ENCODE data around the gene GRIK1.

Gene GRIK1

DNA sequence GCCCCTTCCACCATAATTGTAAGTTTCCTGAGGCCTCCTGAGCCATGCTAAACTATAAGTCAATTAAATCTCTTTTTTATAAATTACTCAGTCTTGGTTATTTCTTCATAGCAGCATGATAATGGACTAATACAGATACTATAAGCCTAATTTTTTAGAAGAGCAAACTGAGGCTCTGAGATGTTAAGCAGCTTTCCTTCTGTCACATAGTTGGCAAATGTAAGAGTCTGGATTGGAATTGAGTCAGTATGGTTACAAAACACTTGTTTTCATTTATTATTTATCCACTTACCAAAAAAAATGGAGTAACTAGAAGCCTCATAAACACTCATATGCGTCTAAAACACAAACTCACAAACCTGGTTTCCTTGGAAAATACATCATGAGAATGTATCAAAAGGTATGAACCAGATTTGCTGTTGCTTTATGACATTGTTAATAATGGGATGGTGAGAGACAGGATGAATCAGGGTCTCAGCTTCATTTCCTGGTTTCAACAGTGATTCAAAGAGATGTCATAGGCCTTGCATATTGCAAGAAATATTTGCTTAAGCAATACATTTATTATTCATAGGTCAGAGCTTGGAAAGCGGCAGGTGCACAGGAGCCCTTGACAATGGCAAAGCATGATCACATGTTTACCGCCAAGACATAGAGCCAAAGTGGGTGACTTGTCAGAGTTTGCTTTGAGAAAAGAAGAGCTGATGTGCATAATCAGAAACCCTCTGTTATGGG lies 221.5 kb downstream of the GRIK1 start:
- DNase-seq (ENCODE audit: low spot score), result no peak

DNA sequence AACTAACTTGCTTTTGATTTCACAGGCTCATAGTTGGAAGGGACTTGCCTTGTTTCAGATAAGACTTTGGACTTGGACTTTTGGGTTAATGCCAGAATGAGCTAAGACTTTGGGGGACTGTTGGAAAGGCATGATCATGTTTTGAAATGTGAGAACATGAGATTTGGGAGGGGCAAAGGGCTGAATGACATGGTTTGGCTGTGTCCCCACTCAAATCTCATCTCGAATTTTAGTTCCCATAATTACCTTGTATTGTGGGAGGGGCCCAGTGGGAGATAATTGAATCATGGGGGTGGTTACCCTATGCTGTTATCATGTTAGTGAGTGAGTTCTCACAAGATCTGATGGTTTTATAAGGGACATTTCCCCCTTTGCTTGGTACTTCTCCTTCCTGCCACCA lies 222.1 kb downstream of the GRIK1 start:
- no peak for DNase-seq (ENCODE audit: low spot score)

DNA sequence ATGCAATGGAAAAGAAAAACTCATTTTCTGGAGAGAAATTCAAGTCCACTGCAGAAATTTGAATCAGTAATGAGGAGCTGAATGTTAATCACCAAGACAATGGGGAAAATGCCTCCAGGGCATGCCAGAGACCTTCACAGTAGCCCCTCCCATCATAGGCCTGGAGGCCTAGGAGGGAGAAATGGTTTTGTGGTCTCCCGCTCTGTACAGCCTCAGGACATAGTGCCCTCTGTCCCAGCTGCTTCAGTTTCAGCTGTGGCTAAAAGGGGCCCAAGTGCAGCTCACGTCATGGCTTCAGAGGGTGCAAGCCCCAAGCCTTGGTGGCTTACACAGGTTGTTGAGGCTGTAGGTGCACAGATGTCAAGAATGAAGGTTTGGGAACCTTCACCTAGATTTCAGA lies 223.0 kb downstream of the GRIK1 start:
- no peak for DNase-seq (ENCODE audit: low spot score)

DNA sequence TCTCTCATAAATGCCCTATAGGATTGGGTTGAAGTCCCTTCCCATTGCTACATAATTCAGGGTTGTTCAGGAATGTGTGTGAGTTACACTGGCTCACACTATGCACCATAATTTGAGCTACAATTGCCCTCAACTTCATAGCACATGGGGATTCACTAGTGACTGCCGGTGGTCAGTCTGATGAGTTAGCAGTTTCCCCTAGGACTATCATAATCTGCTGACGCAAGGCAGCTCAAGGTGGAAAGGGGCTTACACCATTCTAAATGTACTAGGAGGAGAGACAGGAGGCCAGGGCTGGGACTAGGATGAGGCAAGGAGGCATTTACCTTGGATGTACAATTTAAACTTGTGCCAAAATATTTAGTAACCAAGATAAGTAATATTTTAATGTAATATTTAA lies 224.7 kb downstream of the GRIK1 start:
- DNase-seq (ENCODE audit: low spot score), result no peak

DNA sequence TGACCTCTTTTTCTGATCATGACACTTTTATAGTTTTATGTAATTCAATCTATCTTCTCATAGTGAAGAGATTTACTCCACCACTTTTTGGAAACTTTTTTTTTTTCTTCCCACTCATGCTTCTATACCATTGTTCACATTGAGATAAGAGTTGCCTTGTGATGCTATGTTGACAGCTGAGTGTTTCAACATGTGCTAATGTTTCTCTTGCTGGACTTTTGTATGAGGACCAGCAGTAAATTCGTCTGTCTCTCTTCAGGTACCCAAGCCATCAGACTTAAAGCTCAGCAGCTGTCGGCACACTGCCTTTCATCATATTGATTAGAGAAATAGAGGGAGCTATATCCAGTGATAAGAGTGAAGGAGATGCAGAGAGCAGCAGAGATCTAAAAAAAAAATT lies 227.0 kb downstream of the GRIK1 start:
- no peak for DNase-seq (ENCODE audit: low spot score)

DNA sequence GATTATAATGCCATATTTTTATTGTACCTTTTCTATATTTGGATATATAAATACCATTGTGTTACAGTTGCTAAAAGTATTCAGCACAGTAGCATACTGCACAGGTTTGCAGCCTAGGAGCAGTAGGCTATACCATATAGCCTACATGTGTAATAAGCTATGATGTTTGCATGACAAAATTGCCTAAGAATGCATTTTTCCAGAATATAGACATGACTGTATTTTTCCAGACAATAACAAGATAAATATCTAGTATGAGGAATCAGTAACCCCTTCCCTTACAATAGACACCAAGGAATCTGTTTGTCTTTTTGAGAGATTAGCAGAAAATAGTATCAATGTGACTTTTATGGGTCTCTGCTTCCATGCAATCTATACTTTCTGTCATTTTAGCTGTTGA lies 228.6 kb downstream of the GRIK1 start:
- DNase-seq (ENCODE audit: low spot score), result no peak

DNA sequence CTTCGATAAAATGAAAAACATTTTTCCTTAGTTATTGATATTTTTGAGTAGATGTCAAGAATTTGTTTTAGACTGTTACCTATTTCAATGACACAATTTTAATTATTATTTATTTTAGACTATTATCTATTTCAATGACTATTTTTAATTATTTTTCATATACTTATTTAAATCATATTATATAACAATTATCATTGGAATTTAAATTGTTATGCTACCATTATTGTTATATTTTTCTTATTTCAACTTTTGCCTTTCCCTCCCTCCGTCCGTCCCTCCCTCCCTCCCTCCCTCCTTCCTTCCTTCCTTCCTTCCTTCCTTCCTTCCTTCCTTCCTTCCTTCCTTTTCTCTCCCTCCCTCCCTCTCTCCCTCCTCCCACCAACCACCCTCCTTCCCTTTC lies 229.3 kb downstream of the GRIK1 start:
- no peak for DNase-seq (ENCODE audit: low spot score)

DNA sequence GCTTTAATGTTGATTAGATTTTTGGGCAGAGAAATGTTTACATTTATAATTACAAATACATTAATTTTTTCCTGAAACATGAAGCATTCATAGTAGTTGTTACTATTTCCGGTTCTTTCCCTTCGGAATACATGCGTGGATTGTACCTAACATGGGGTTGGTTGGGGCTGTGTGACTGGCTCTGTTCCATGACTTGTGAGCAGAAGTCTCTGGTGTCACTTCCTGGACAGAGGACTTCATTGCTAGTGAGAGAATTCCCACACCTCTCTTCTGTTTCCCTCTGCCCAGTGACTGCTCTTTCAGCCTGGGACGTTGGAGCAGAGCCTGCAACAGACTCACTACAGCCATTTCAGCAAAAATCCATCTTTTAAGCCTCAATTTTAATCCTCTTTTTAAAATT lies 231.4 kb downstream of the GRIK1 start:
- no peak for DNase-seq (ENCODE audit: low spot score)

DNA sequence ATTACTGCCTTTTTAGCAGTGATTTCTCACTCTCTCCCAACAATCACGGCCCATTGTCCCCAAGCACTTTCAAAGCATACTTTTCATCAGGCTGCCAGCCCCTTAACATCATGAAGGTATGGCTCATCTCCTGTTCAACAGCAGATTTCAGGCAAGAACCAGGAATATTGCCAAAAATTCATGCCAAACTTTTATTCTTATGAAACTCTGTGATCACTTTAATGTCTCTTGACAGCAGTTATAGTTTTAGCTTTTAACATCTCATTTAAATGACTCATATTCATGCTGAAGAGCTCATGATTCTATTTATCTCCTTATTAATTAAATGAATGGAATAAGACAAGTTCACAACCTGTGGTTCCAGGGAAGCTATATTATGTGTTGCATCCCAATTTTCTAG lies 235.1 kb downstream of the GRIK1 start:
- no peak for DNase-seq (ENCODE audit: low spot score)

DNA sequence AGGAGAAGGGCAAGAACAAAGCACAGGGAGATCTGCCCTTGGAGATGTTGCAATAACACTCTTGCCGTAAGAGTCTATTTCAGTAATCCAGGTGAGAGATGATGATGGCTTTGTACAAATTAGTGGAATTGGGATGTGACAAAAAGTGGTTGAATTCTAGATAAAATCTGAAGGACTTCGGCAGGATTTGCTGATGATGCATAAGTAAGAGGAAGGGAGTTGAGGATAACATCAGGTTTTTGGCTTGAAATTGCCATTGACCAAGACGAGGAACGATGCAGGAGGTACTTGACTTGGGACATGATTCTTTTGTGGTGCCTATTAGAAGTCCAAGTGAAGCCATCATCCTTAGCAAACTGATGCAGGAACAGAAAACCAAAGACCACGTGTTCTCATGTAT lies 238.1 kb downstream of the GRIK1 start:
- no peak for DNase-seq (ENCODE audit: low spot score)

DNA sequence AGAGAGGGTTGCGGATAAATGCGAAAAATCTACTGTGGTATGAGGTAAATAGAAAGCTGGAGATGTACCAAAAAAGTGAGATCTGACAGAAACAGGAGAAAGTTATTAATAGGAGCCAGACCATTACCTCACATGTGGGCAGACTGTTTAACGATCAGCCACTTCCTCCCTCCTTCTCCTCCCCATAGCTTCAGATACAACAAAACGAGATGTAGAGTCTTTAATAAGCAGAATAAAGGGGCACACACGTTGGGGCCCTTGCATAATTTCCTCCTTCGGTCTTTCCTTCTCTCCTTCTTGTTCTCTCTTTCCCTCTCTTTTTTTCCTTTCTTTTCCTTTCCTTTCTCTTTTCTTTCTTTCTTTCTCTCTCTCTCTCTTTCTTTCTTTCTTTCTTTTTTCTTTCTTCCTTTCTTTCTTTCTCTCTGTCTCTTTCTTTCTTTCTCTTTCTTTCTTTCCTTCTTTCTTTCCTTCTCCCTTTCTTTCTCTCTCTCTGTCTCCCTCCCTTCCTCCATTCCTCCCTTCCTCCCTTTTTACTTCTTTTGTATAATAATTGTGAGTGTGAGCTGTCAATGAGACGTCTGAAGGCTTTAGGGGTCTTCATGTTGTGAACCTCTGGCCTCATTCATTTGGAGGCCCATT lies 242.1 kb downstream of the GRIK1 start:
- DNase-seq (ENCODE audit: low spot score), result no peak

DNA sequence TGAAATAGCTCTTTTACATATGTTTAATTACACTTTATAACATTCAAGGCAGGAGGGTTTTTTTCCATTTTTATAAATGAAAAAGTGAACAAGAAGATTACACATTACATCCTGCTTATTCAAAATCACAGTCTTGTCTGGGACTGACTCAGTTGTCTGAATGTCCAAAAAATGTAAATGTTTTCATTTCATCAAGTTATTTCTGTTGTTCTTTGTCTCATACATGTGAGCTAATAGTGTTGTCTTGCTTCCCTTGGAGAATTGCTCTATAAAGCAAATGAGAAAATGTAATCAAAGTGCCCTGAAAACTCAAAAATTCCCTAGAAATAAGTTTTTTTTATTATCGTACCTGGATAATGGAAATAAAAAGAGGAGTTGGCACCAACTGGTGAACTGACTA lies 242.9 kb downstream of the GRIK1 start:
- no peak for DNase-seq (ENCODE audit: low spot score)

DNA sequence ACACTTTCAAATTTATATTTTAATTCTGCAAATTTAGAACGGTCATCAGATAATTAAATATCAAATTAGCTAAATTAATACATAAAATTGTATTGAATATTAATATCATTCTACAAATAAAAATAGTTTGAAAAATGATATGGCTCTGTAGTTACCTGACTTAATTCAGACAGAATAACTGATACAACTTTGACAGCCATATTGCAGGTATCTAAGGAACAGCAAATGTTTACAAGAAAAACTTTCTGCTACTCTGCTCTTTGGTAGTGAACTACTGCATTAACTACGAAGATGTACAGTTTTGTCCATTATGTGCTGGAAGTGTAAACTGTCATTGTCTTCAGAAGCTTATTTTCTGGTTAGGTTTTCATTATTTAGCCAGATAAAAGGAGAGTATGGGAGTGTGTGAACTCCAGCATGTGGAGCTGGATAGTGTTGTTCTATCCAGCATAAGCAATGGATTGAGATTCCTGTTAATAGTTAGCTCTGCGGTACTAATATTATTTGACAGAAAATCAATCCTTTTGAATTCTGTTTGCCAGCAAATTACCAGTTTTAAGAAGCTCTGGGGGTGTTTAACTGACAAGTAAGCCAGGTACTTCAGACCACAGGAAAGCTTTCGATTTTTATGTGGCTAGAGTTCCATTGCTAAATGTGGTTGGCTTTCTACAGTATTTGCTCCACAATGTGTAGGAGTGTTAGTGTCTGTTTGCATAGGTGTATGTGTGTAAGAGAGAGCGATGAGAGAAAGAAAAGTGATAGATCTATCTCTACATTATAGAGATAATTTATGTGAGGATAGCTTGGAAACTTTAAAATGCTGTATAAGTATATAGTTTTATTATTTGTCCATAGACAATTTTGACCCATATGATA lies 247.9 kb downstream of the GRIK1 start:
- DNase-seq (ENCODE audit: low spot score), result no peak

DNA sequence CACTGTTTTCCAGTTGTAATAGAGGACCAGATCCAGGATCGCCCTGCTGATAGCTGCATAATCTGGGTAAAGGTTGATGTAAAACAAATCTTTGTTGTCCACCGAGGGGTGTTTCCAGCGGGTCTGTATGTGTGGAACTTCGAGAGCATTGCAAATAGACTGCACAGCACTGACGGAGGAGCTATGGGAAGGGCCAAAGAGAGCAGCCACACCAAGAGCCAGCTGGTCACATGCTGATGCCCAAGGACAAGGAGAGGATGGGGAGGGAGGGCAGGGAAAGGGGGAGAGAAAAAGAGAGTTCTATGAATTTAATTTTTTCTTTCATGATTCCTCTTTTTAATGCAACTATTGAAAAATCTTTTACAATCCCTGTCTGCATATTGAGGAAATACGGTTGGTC lies 250.0 kb downstream of the GRIK1 start:
- no peak for DNase-seq (ENCODE audit: low spot score)

DNA sequence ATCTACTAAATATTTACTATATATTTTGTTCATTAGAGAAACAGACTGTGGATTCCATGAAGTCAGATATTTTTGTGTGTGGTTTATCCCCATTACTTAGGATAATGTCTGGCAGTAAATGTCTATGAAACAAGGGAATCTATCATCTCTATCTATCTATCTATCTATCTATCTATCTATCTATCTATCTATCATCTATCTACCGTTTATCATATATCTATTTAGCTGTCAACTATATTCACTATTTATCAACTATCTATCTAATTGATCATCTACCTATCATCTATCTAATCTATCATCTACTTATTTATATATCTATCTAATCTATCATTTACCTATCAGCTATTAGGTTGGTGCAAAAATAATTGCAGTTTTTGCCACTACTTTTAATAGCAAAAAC lies 255.7 kb downstream of the GRIK1 start:
- DNase-seq (ENCODE audit: low spot score), result no peak

DNA sequence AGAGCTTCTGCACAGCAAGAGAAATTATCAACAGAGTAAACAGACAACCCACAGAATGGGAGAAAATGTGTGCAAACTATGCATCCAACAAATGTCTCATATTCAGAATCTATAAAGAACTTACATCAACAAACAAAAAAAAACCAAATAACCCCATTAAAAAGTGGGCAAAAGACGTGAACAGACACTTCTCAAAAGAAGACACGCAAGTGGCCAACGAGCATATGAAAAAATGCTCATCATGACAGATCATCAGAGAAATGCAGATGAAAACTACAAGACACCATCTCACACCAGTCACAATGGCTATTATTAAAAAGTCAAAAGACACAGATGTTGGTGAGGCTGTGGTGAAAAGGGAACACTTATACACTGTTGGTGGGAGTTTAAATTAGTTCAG lies 257.0 kb downstream of the GRIK1 start:
- DNase-seq (ENCODE audit: low spot score), result no peak

DNA sequence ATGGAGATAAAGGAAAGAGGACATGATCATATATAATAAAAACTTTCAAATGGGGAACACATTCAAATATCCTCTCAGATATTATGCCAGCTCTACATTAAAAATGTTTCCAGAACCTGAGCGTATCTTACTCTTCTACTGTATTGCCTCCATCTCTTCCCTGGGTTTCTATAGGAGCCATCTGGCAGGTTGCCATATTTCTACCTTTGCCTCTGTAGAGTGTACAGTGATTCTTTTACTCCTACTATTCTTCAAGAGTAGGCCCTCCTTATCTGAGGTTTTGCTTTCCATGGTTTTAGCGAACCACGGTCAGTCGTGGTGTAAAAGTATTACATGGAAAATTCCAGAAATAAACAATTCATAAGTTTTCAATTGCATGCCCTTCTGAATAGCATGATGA lies 259.5 kb downstream of the GRIK1 start:
- no peak for DNase-seq (ENCODE audit: low spot score)

DNA sequence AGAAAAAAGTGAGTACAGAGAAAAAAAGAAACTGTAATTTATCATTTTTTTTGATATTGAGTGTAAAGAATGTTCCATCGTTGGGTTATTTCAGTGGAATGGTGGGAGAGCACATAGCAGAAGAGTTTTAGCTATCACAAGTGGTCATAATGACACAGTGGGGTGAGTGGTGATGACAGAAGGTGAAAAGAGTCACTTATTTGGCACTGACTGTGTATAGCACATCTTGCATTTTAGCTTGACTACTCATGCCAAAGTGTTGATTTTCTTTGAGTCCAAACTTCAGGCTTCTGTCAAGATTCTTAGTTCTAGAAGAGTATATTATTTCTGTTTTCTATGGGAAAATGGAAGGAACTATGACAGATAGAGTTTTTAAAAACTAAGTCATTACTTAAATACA lies 261.2 kb downstream of the GRIK1 start:
- no peak for DNase-seq (ENCODE audit: low spot score)

DNA sequence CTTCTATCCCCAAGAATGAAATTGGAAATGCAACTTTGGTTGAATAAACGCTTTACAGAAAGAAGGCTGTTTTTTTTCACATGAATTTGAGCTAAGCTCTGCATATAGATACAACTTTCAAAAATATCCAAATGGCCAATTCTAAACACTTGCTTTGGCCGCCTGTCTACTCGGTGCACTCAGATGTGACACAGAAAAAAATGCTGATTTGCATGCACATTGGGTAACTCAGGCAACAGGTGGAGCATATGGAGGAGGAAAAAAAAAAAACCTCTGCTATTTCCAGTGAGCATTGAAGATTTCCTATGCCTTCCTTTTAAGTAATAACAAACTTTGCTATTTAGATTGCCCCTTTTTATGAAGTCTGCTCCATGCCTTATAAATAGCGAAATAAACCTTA lies 262.5 kb downstream of the GRIK1 start:
- no peak for DNase-seq (ENCODE audit: low spot score)

DNA sequence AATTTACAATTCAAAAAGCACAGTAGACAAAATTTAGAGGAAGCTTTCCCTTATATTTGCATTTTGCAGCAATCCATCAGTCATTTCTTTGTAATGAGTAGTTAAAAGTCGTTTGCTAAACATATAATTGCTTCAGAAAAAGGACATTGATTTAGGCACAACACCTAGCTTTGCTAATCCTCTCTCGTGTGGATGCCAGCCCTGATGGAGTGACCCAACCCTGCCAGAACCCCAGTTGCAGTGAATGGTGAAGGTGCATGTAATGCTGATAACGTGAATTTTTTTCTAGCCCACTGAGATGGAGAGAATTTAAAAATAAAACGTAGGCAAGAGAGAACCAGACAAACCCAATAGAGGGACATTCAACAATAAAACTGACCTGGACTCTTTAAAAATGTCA lies 263.4 kb downstream of the GRIK1 start:
- DNase-seq (ENCODE audit: low spot score), result no peak

DNA sequence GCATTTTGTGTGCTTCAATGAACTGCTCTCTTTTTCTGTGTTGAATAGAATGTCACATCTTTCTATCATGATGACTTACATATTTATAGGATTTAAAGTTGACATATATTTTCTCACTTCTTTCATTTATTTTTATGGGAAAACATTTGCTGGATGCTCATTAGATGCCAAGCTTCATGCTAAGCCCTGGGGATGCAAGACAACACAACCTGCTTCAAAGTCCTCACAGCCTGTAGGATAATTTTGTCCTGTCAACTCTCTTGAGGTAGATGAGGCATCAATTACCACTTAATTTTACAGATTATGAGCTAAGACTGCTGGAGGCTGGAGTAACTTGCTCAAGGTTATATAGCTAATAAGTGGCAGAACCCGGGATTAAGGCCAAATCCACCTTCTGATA lies 264.3 kb downstream of the GRIK1 start:
- no peak for DNase-seq (ENCODE audit: low spot score)

DNA sequence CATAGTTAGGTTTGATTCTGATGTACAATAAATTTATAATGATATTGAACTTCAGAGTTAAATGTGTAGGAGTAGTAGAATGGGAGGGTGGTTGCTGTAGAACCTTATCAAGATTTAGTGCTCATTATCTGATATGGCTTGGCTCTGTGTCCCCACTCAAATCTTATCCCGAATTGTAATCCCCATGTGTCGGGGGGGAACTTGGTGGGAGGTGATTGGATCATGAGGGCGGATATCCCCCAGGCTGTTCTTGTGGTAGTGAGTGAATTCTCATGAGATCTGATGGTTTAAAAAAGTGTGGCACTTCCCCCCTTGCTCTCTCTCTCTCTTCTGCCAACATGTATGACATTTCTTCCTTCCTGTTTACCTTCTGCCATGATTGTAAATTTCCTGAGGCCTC lies 265.5 kb downstream of the GRIK1 start:
- DNase-seq (ENCODE audit: low spot score), result no peak

DNA sequence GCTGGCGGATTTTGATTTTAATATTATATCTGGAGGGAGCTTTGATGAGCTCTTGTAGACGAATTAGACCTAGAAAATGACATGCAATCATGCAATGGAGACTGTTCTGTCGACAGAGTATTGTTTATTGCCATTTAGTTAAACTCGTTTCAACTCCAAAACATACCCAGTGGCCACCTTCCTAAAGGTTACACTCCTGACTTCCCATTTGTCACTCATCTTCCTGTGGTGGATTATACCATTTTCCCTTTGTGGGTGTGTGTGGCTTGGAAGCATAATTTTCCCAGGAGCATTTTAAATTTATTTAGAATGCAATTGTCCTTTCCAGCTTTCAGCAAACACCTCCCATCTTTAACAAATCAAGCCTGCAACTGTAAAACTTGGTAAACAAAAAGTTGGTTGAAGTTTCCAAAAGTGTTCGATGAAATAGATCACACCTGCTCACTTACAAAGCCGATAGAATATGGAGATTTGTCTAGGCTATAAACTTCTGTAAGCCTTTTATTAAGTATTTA lies 266.6 kb downstream of the GRIK1 start:
- DNase-seq (ENCODE audit: low spot score), result no peak

Measured in pons (tissue), 1 donor.